AG04450 (cell line): ENCODE measurements around the gene IRF2BPL. TPM values are rescaled to one million over a fixed set of nuclear protein-coding genes. Genes with fewer than 3 reads are reported as not detected.
A peak's percentile ranks its signal among the peaks of the same experiment; 100 is the strongest.

Experiments used
- CTCF ChIA-PET: fragments of 300-600, 350-600 bp; formaldehyde crosslinking; extraction: SDS; loops from one replicate; lab custom pipeline; 2022; ENCODE audit warnings: antibody characterized with exemption, inconsistent platforms; lab: Charles Lee
- POLR2A ChIA-PET: fragments of 350-600 bp; formaldehyde crosslinking; extraction: SDS; loops from one replicate; lab custom pipeline; 2021; ENCODE audit warnings: antibody characterized with exemption, inconsistent platforms; lab: Yijun Ruan, JAX
- DNase-seq: peaks from one replicate; pipeline ENCODE4 v3.0.0-alpha.2; 2011; ENCODE audit warnings: low read depth, low spot score
- H3K27ac ChIP-seq: one replicate; pipeline ENCODE4 v1.5.1; 2012; ENCODE audit warnings: low read depth, low read length, control low read depth
- H3K27me3 ChIP-seq: one replicate; pipeline ENCODE4 v1.6.0; 2012; ENCODE audit warnings: low read length; ENCODE audit not compliant: control insufficient read depth, insufficient read depth
- H3K4me3 ChIP-seq: 2 replicates; pipeline ENCODE4 v1.5.1; 2011; ENCODE audit warnings: mild to moderate bottlenecking, low read depth, low read length, control low read depth
- H3K9me3 ChIP-seq: 2 replicates; pipeline ENCODE4 v1.5.1; 2012; ENCODE audit warnings: low read length; ENCODE audit not compliant: control insufficient read depth, insufficient read depth
- polyA plus RNA-seq: library from polyadenylated mRNA; depleted of rRNA; stranded (reverse); fragments of >200 nt; gene quantifications from 2 replicates; pipeline ENCODE4 v1.2.3, GENCODE V29; 2011; rRNA removed
- TF ChIP-seq, protein P1 (sequence below): IDR thresholded peaks from 2 replicates; pipeline ENCODE4 v1.5.1; 2011; ENCODE audit warnings: low read depth, low read length, control low read depth, inconsistent platforms

Gene IRF2BPL
- polyA plus RNA-seq, 1 experiment = 17.1 TPM

DNA sequence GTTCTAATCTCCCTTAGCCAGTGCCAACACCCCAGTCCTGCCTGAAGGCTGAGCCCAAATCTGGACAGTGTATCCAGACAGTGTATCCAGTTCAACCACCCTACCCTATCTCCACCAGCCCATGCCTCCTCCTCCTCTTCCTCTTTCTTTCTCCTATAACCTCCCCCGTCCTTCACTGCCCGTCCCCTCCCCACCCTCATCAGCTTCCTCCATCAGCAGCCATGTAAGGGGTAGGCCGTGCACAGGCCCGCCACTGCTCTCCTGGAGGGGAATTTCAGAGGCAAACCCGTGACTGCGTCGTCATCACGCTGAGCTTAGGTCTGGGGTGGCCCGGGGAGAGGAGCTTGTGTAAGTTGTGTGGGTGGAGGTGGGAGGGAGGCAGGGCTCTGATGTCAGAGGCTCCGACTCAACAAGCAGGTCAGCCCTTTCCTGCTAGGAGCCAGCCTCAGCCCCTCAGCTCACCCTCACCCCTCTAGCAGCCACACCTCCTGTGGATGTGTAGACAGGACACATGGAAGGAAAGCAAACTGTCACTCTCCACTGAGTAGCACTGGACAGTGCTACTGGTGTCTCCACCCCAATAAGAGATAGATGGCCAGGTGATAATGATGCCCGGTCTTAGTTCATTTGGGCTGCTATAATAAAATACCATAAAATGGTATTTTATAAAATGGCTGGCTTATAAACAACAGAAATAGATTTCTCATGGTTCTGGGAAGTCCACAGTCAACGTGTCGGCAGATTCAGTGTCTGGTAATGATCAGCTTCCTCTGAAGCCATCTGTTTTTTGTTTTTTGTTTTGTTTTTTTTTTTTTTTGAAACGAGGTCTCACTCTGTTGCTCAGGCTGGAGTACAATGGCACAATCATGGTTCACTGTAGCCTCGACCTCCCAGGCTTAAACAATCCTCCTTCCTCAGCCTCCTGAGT lies 50.5 kb downstream of the IRF2BPL start:
- Histone ChIP-seq H3K27ac (no peak overlapping the region), H3K9me3 (peaks cover 7% of the 10 kb centered on the region), H3K4me3 (no peak overlapping the region), H3K27me3 (no peaks in the 10 kb centered on the region)
- ChIA-PET CTCF (interaction anchor here (0.9 to 1.3 kb wide), 2 partner anchors 59 to 65 kb away, joined by 3 to 5 read pairs; no protein-coding TSS in a partner anchor), POLR2A (interaction anchor here (0.7 kb wide), 1 partner anchor 10 kb away, joined by 3 read pairs; no protein-coding TSS in a partner anchor)
- DNase-seq = peak; percentile 44
- TF ChIP-seq, protein P1, sequence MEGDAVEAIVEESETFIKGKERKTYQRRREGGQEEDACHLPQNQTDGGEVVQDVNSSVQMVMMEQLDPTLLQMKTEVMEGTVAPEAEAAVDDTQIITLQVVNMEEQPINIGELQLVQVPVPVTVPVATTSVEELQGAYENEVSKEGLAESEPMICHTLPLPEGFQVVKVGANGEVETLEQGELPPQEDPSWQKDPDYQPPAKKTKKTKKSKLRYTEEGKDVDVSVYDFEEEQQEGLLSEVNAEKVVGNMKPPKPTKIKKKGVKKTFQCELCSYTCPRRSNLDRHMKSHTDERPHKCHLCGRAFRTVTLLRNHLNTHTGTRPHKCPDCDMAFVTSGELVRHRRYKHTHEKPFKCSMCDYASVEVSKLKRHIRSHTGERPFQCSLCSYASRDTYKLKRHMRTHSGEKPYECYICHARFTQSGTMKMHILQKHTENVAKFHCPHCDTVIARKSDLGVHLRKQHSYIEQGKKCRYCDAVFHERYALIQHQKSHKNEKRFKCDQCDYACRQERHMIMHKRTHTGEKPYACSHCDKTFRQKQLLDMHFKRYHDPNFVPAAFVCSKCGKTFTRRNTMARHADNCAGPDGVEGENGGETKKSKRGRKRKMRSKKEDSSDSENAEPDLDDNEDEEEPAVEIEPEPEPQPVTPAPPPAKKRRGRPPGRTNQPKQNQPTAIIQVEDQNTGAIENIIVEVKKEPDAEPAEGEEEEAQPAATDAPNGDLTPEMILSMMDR = no peak

DNA sequence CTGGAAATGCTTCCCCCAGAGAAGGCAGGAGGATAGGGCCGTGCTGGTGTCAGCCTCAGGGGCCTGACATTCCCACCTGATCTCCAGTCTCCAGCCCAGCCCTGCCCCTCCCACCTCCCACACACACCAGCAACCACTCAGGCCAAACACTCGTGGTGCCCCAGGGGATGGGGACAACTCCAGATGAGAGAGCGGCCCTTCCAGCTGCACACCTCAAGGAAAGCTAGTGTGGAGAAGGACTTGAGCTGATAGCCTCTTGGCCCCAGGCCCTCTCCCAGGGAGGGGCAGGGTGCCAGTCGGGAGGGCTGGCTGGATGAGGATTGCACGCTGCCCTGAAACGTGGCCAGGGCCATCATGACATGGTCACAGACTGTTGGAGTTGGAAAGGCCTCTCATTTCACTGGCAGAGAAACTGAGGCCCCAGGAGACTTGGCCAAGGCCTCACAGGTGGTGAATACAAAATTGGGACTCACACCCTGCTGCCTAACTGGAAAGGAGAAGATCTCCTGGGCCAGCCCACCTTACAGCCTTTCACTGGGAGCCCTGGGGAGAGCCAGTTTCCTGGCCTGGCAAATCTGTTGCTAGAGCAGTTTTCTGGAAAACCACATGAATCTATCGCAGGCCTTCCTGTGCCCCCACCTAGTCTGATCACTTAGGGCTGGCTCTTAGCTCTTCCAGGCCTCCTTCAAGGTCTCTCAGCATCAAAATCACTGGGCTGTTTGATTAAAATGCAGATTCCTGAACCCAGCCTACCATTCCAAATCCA lies 52.1 kb downstream of the IRF2BPL start:
- DNase-seq = no peak
- H3K27me3 ChIP-seq = no peaks in the 10 kb centered on the region
- H3K27ac ChIP-seq = no peak overlapping the region
- no peaks in the 10 kb centered on the region; the same call in 1 of the 2 replicates for H3K9me3 ChIP-seq
- POLR2A ChIA-PET = interaction anchor here (0.6 kb wide), 1 partner anchor 14 kb away, joined by 5 read pairs; no protein-coding TSS in a partner anchor
- TF ChIP-seq, protein P1 = no peak
- CTCF ChIA-PET = interaction anchor here (0.6 kb wide), 1 partner anchor 73 kb away, joined by 8 read pairs; no protein-coding TSS in a partner anchor
- no peak overlapping the region for H3K4me3 ChIP-seq

DNA sequence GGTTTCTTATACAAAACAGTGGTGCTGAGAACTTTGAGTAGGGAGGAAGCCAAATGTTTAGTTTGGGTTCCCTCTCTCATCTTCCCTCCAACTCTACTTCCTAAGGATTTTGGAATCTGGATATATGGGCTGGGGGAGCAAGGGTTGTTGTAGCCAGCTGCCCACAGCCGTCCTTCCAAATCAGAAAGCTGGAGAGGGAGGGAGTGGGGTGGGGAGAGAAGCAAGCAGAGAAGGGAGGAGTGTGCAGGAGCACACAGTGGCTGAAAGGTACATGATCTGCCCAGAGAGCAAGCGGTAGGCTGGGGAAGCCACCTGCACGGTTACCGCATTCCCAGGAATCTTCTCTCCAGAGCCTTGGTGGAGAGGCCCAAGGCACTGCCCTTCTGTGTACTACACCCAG lies 52.7 kb downstream of the IRF2BPL start:
- TF ChIP-seq, protein P1 = no peak
- ChIA-PET POLR2A (no interaction called here), CTCF (no interaction called here)
- no peak overlapping the region for H3K4me3 ChIP-seq
- no peaks in the 10 kb centered on the region for H3K27me3 ChIP-seq
- H3K27ac ChIP-seq = no peak overlapping the region
- H3K9me3 ChIP-seq = no peaks in the 10 kb centered on the region; the same call in 1 of the 2 replicates
- no peak for DNase-seq

DNA sequence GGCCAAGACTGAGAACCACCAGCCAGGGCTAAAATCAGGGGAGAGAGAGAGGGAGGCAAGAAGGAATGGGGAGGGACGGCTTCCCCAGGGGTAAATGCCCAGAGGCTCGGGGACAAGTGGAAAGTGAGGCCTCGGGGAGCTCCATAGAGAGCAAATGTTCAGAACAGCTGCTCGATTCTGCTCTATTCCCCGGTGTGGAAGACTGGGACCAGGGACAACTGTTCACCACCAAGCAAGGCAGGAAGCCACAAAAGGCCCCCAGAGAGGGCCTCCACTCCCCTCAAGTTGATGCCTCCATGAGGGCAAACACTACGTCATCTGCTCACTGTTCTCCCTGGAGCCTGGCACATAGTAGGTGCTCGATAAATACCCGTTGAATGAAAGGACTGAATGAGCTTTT lies 53.5 kb downstream of the IRF2BPL start:
- no peak overlapping the region for H3K4me3 ChIP-seq
- ChIA-PET CTCF (interaction anchor here (0.6 kb wide), 1 partner anchor 83 kb away, joined by 4 read pairs; no protein-coding TSS in a partner anchor), POLR2A (interaction anchor here (0.7 kb wide), 1 partner anchor 38 kb away, joined by 4 read pairs; no protein-coding TSS in a partner anchor)
- H3K9me3 ChIP-seq = no peaks in the 10 kb centered on the region; the same call in 1 of the 2 replicates
- TF ChIP-seq, protein P1 = no peak
- no peak for DNase-seq
- H3K27ac ChIP-seq = no peak overlapping the region
- no peaks in the 10 kb centered on the region for H3K27me3 ChIP-seq

Other genes starting within 250 kb of the IRF2BPL start
- 12.8 and 13.1 TPM in 2 replicates for gene ANGEL1, start 215.8 kb downstream of the IRF2BPL start, polyA plus RNA-seq
- gene LRRC74A, start 202.3 kb downstream of the IRF2BPL start, polyA plus RNA-seq = not detected in 2 replicates
- gene CIPC, start 69.5 kb upstream of the IRF2BPL start, polyA plus RNA-seq = 8.9 and 9.9 TPM in 2 replicates
- not detected in 2 replicates for gene ZDHHC22, start 113.1 kb upstream of the IRF2BPL start, polyA plus RNA-seq
- not detected in 2 replicates for gene TMEM63C, start 153.1 kb upstream of the IRF2BPL start, polyA plus RNA-seq
- not detected in 2 replicates for gene NGB, start 242.5 kb upstream of the IRF2BPL start, polyA plus RNA-seq